Gastrocnemius medialis (tissue), 4 donors: Measurements from ENCODE around the gene MDM1. TPM values are rescaled to one million over a fixed set of nuclear protein-coding genes. Genes with fewer than 3 reads are reported as not detected.

ENCODE experiments used
- ATAC-seq, 2 donors: fragments of 150-250 bp; one replicate each; pipeline ENCODE4 v1.9.1; 2016
- DNase-seq, 2 donors: peaks; one replicate each; pipeline ENCODE4 v3.0.0-alpha.2; 2019
- H3K27ac ChIP-seq, 4 donors: fragments of 200-600 bp; sonication (generic); 1 replicate in 1 of 4; 2 replicates in 3 of 4; pipeline ENCODE4 v1.5.1; 2016 to 2018; ENCODE audit warnings: mild to moderate bottlenecking in 2 of 4, moderate library complexity in 1 of 4
- H3K27me3 ChIP-seq, 3 donors: fragments of 200-600 bp; sonication (generic) in 2 of 3; 1 replicate in 1 of 3; 2 replicates in 2 of 3; pipeline versions ENCODE4 v1.5.1 to v1.6.0; 2016 to 2019; ENCODE audit warnings: mild to moderate bottlenecking in 1 of 3, moderate library complexity in 1 of 3
- H3K36me3 ChIP-seq, 2 donors: fragments of 200-600 bp; sonication (generic) in 1 of 2; one replicate each; pipeline ENCODE4 v1.5.1; 2017 to 2018
- H3K4me1 ChIP-seq, 2 donors: fragments of 200-600 bp; sonication (generic) in 1 of 2; one replicate each; pipeline ENCODE4 v1.5.1; 2016 to 2017; ENCODE audit warnings: mild to moderate bottlenecking in 2 of 2
- H3K4me3 ChIP-seq, 4 donors: fragments of 200-600 bp; sonication (generic) in 3 of 4; 1 replicate in 1 of 4; 2 replicates in 3 of 4; pipeline ENCODE4 v1.5.1; 2016 to 2019; ENCODE audit warnings: mild to moderate bottlenecking in 2 of 4
- H3K9me3 ChIP-seq, 3 donors: fragments of 200-600 bp; sonication (generic) in 2 of 3; 1 replicate in 1 of 3; 2 replicates in 2 of 3; pipeline ENCODE4 v1.5.1; 2016 to 2019
- POLR2A ChIP-seq, 2 donors: fragments of 450-650 bp; IDR thresholded peaks; one replicate each; pipeline ENCODE4 v1.6.1; 2017; ENCODE audit warnings: antibody characterized with exemption in 2 of 2, mild to moderate bottlenecking in 2 of 2, moderate library complexity in 2 of 2
- in situ Hi-C, 4 donors: fragments of 200-750 bp; cut with MboI; loops; one replicate each; pipeline versions ENCODE4 v1.15.0 to v1.8.0; 2017; ENCODE audit warnings: low sequenced_read_pairs in 4 of 4
- intact Hi-C: fragments of 100-400 bp; cut with DNase I; formaldehyde crosslinking; loops from one replicate; pipeline ENCODE4 v1.15.1; 2023; ENCODE audit warnings: low total_unique reads
- total RNA-seq, 4 donors: library from RNA; depleted of rRNA; stranded (reverse); fragments of >200 nt; gene quantifications; one replicate each; pipeline versions ENCODE4 v1.1.0 to v1.2.3, GENCODE V29; 2016
- TF ChIP-seq, protein P1 (sequence below), 5 experiments: fragments of 450-650 bp in 3 of 5; fragments of 200-600 bp in 2 of 5; sonication (generic) in 2 of 5; IDR thresholded peaks in 4 of 5; conservative IDR thresholded peaks in 1 of 5; 1 replicate in 4 of 5; 2 replicates in 1 of 5; pipeline ENCODE4 v1.5.1; 2016 to 2019; ENCODE audit warnings: antibody characterized with exemption in 5 of 5, mild to moderate bottlenecking in 3 of 5, moderate library complexity in 3 of 5

MDM1 gene
- total RNA-seq, 4 donors from 2014 or later, result 1.6 to 6.8 (median 3.4) TPM

DNA sequence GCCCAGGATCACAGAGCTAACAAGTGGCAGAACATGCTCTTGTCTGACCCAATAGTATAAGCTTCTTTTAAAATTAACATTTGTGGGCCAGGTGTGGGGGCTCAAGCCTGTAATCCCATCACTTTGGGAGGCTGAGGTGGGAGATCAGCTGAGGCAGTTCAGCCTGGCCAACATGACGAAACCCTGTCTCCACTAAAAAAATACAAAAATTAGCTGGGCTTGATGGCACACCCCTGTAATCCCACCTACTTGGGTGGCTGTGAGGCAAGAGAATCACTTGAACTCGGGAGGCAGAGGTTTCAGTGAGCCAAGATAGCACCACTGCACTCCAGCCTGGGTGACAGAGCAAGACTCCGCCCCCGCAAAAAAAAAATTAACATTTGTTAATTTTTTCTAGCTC is 45.8 kb downstream of the MDM1 start:
- TF ChIP-seq, protein P1, sequence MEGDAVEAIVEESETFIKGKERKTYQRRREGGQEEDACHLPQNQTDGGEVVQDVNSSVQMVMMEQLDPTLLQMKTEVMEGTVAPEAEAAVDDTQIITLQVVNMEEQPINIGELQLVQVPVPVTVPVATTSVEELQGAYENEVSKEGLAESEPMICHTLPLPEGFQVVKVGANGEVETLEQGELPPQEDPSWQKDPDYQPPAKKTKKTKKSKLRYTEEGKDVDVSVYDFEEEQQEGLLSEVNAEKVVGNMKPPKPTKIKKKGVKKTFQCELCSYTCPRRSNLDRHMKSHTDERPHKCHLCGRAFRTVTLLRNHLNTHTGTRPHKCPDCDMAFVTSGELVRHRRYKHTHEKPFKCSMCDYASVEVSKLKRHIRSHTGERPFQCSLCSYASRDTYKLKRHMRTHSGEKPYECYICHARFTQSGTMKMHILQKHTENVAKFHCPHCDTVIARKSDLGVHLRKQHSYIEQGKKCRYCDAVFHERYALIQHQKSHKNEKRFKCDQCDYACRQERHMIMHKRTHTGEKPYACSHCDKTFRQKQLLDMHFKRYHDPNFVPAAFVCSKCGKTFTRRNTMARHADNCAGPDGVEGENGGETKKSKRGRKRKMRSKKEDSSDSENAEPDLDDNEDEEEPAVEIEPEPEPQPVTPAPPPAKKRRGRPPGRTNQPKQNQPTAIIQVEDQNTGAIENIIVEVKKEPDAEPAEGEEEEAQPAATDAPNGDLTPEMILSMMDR (IDR thresholded peaks at IDR 0.05 in 4 of 5, conservative IDR thresholded peaks at IDR 0.05 in 1 of 5), result no peak
- no peak for TF ChIP-seq POLR2A (IDR thresholded peaks at IDR 0.05)
- no peaks in the 10 kb centered on the region for H3K27me3 ChIP-seq

DNA sequence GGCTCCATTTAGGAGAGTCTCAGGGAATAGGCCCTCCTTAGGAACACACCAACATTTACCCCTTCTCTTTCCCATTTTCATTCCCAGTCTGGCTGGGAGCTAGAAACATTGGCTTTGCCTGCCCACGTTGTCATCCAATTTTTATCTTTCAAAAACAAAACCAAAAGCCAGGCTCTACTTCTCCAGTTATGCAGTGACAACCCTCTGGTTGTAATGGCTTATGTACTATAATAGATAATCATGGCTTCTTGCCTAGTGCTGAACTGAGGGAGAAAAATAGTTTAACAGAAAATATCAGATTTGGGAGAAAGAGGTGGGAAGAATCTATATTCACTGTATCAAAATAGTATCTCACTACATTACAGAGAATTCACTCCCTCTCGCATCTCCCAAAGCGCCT is 46.6 kb downstream of the MDM1 start:
- Histone ChIP-seq H3K27me3 (no peaks in the 10 kb centered on the region), H3K4me1 (no peaks in the 10 kb centered on the region), H3K36me3 (no peaks in the 10 kb centered on the region), H3K9me3 (no peaks in the 10 kb centered on the region), H3K27ac (no peak overlapping the region), H3K4me3 (no peak overlapping the region)
- DNase-seq, result no peak
- TF ChIP-seq, protein P1 (IDR thresholded peaks at IDR 0.05 in 4 of 5, conservative IDR thresholded peaks at IDR 0.05 in 1 of 5), result no peak
- TF ChIP-seq POLR2A (IDR thresholded peaks at IDR 0.05), result no peak
- in situ Hi-C loops, result no loop called here
- intact Hi-C loops, result no loop called here
- ATAC-seq, result no peak

More for the DNA sequence above, 45.8 kb downstream of the MDM1 start:
- in situ Hi-C loops (no loop called here), intact Hi-C loops (no loop called here)
- no peak overlapping the region for H3K4me3 ChIP-seq
- H3K27ac ChIP-seq, result no peak overlapping the region
- H3K9me3 ChIP-seq, result no peaks in the 10 kb centered on the region
- ATAC-seq, result no peak
- no peaks in the 10 kb centered on the region for H3K36me3 ChIP-seq
- H3K4me1 ChIP-seq, result no peaks in the 10 kb centered on the region
- DNase-seq, result no peak

DNA sequence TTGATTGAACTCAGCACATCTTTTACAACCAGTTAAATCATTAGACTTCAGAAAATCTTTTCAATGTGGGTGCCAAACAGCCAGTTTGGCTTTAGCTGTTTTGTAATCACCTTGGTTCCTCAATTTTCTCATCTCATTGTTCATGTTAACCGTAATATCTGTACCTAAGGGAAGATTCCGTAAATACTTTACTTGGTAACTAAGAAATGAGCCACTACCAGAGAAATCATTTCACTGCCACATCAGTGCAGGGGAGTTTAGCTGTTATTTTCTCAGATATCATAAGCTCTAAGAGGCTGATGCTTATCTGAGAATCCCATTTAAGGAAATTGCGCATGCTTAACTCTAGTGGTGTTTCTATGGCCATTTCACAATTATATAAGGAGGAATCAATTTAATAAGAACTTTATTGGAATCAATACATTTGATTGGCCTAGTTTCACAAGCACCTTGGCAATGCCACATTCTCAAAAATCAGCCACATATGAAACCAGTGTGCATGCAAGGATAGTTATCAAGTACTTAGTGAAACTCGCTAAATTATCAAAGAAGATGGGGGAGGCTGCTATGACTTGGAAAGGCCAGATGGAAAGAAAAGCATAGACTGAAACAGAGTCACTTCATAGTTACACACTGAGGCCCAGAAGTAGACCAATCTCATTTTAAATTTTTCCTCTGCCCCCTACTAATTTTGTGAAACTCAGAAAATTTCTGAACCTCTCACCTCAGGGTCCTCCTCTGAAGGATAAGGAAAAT is 50.7 kb downstream of the MDM1 start:
- in situ Hi-C loops (no loop called here), intact Hi-C loops (no loop called here)
- DNase-seq, result no peak
- no peaks in the 10 kb centered on the region for H3K36me3 ChIP-seq
- H3K9me3 ChIP-seq, result no peaks in the 10 kb centered on the region
- no peak for ATAC-seq
- no peaks in the 10 kb centered on the region for H3K27me3 ChIP-seq
- TF ChIP-seq, protein P1 (IDR thresholded peaks at IDR 0.05 in 4 of 5, conservative IDR thresholded peaks at IDR 0.05 in 1 of 5), result no peak
- no peak for TF ChIP-seq POLR2A (IDR thresholded peaks at IDR 0.05)
- no peaks in the 10 kb centered on the region for H3K4me1 ChIP-seq
- no peak overlapping the region for H3K27ac ChIP-seq
- H3K4me3 ChIP-seq, result no peak overlapping the region

DNA sequence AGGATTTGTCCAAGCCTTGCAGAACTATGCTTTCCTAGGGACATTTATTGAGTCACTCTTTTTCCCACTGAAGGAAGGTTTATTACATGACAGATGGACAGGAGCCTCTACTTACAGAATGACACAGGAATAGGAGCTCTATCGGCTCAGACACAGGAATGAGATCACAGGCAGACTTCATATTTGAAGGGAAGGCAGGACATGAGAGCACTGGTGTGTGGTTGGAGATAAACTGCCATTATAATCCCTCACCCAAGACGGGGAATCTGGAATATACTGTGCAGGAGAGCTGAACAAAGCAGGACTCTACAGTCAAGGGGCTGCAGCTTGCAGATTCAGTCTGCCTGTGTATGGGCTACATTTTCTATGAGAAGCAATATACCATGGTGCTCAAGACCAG is 51.9 kb downstream of the MDM1 start:
- H3K27me3 ChIP-seq, result no peaks in the 10 kb centered on the region
- ATAC-seq, result no peak

More for the DNA sequence above, 51.9 kb downstream of the MDM1 start:
- H3K4me3 ChIP-seq, result no peak overlapping the region
- no peak for TF ChIP-seq POLR2A (IDR thresholded peaks at IDR 0.05)
- TF ChIP-seq, protein P1 (IDR thresholded peaks at IDR 0.05 in 4 of 5, conservative IDR thresholded peaks at IDR 0.05 in 1 of 5), result no peak
- no peak for DNase-seq
- in situ Hi-C loops (no loop called here), intact Hi-C loops (no loop called here)
- H3K9me3 ChIP-seq, result no peaks in the 10 kb centered on the region
- no peaks in the 10 kb centered on the region for H3K36me3 ChIP-seq
- no peak overlapping the region for H3K27ac ChIP-seq
- H3K4me1 ChIP-seq, result no peaks in the 10 kb centered on the region
